ENCODE results near the gene AKNAD1. TPM values are rescaled to one million over a fixed set of nuclear protein-coding genes. Genes with fewer than 3 reads are reported as not detected.

Gene AKNAD1
- polyA plus RNA-seq, 1 donor from 2014 or later, result not detected

Other genes starting within 250 kb of the AKNAD1 start
- 2.6 and 4.1 TPM in 2 replicates for gene HENMT1, start 196.0 kb downstream of the AKNAD1 start, polyA plus RNA-seq
- 24.5 and 31.9 TPM in 2 replicates for gene PRPF38B, start 164.8 kb downstream of the AKNAD1 start, polyA plus RNA-seq
- gene FNDC7, start 144.2 kb downstream of the AKNAD1 start, polyA plus RNA-seq, result not detected in 2 replicates
- 29.6 and 39.3 TPM in 2 replicates for gene STXBP3, start 110.4 kb downstream of the AKNAD1 start, polyA plus RNA-seq
- gene GPSM2, start 19.9 kb upstream of the AKNAD1 start, polyA plus RNA-seq, result 5.3 and 6.7 TPM in 2 replicates
- gene CLCC1, start 106.4 kb upstream of the AKNAD1 start, polyA plus RNA-seq, result 27.8 and 28.7 TPM in 2 replicates
- 65.7 and 76.3 TPM in 2 replicates for gene WDR47, start 185.0 kb upstream of the AKNAD1 start, polyA plus RNA-seq
- 60.1 and 61.4 TPM in 2 replicates for gene TAF13, start 218.9 kb upstream of the AKNAD1 start, polyA plus RNA-seq
- 52.2 and 53.9 TPM in 2 replicates for gene TMEM167B, start 233.7 kb upstream of the AKNAD1 start, polyA plus RNA-seq